IPS-15b (cell line): ENCODE measurements around the gene SMIM12.

Source experiments
- H3K27me3 ChIP-seq: one replicate; pipeline ENCODE4 v1.6.1; 2013; ENCODE audit warnings: low read length; ENCODE audit not compliant: control insufficient read depth, insufficient read depth
- H3K36me3 ChIP-seq: one replicate; pipeline ENCODE4 v1.6.1; 2013; ENCODE audit warnings: low read length; ENCODE audit not compliant: control insufficient read depth, insufficient read depth
- H3K4me1 ChIP-seq: one replicate; pipeline ENCODE4 v1.6.1; 2013; ENCODE audit warnings: mild to moderate bottlenecking, low read length; ENCODE audit not compliant: control insufficient read depth, insufficient read depth
- H3K4me3 ChIP-seq: one replicate; pipeline ENCODE4 v1.5.1; 2013; ENCODE audit warnings: low read depth, low read length
- H3K9ac ChIP-seq: one replicate; pipeline ENCODE4 v1.6.1; 2013; ENCODE audit warnings: low read depth, mild to moderate bottlenecking, low read length
- H3K9me3 ChIP-seq: one replicate; pipeline ENCODE4 v1.6.1; 2013; ENCODE audit warnings: mild to moderate bottlenecking, low read length; ENCODE audit not compliant: control insufficient read depth, insufficient read depth

SMIM12 gene

DNA sequence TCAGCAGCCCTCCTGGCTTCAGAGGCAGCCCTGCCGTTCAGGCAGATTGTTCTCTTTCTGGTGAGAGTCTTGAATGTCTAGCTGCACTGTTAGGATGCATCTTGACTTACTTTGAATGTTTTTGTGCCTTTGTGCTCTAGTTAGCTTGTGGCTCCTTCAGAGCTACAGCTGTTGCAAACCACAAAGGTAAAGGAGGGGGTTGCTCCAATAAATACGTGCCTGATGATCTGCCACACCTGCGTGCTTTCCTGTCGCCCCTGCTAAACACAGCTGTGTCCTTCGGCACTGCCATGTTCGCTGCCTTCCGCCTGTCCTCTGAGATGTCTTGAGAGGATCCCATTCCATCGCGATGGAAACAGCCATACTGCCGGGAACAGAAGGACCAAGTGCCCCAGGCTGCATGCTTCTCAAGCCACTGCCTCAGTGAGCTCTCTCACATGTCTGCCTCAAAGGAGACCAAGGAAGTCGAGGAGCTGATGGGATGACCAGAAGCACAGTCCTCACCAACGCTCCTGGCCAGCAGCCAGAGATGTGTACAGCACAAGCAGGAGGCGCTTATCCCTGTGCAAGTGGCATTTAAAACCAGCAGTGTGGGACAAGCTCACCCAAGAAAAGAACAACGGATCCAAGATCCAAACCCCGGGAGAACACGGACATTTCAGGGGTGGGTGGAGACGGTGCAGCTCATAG, 12.0 kb upstream of the SMIM12 start:
- Histone ChIP-seq H3K4me3 (no peak overlapping the region), H3K27me3 (peaks cover 8% of the 10 kb centered on the region), H3K9me3 (no peaks in the 10 kb centered on the region), H3K9ac (no peak overlapping the region), H3K36me3 (peaks cover 4% of the 10 kb centered on the region), H3K4me1 (no peaks in the 10 kb centered on the region)

DNA sequence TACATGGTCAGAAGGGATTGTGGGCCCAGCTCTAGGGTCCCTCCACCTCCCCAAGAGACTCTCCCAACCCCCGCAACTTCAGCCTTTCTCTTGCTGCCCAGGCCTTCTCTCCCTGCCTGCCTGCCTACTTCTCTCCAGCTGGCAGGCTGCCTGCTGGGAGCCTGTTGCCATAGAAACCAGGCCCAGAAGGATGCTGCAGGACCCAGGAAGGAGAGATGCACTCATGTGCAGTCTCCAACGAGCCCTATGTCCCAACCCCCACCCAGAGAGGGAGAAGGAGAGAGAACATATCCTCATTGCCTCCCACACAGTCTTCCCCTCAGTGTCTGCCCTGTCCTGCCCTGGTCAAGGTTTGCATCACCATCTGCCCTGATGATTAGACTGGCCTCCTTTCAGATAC, 10.8 kb upstream of the SMIM12 start:
- Histone ChIP-seq H3K4me3 (no peak overlapping the region), H3K36me3 (peaks cover 4% of the 10 kb centered on the region), H3K9me3 (no peaks in the 10 kb centered on the region), H3K9ac (no peak overlapping the region), H3K27me3 (peaks cover 8% of the 10 kb centered on the region), H3K4me1 (no peaks in the 10 kb centered on the region)

DNA sequence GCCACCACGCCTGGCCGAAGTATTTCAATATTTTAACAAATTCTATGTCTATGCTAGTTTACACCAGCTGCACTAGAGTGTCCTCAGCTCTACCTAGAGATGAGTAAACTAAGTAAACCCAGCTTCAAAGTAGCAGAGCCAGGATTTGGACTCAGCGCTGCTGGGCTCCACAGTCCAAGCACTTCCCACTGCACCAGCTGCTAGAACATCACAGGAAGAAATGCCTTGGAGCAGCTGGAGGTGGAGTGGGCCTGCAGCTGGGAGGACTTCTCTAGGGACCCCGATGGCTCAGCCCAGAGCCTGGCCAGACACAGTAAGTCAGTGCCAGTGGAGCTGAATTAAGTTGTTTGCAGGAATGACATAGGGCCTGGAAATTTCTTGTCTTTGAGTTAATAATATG, 10.2 kb upstream of the SMIM12 start:
- H3K9ac ChIP-seq, result no peak overlapping the region
- no peaks in the 10 kb centered on the region for H3K9me3 ChIP-seq
- H3K4me1 ChIP-seq, result no peaks in the 10 kb centered on the region
- H3K4me3 ChIP-seq, result no peak overlapping the region
- peaks cover 10% of the 10 kb centered on the region for H3K27me3 ChIP-seq
- peaks cover 4% of the 10 kb centered on the region for H3K36me3 ChIP-seq

DNA sequence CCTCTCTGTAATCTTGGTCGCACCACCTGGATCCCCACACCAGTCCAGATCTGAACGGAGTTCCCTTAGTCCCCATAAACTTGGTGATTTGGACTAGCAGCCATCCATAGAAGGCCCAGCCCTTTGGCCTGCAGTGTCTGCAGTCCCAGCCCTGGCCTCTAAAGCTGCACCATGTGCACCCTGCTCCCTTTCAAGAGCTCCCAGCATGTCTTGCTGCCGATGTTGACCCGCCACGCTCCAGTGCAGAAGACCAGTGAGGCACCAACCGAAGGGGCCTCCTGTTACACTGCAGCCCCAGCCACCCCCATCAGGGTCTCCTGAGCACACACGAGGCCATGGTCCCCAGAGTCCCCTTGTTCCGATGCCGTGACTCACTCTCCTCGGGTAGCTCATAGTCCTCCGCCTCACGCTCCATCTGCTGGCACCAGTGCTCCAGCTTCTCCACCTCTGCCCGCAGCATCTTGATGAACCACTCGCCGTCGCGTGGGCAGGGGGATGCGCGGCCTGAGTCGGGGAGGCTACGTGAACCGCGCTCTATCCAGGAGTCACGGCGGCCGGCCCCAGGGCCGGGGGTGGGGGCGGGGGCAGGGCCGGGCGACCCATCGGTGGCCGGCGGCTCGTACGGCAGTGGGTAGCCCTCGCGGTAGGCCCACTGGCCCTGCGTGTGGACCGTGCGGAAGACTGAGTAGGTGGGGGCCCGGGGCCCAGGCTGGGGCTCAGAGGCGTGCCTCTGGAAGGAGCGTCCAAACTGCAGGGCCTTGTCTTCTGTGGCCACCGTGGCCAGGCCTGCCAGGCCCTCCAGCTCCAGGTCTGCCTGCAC, 8.9 kb upstream of the SMIM12 start:
- Histone ChIP-seq H3K9me3 (no peaks in the 10 kb centered on the region), H3K9ac (no peak overlapping the region), H3K27me3 (peaks cover 11% of the 10 kb centered on the region), H3K36me3 (peaks cover 4% of the 10 kb centered on the region), H3K4me3 (no peak overlapping the region), H3K4me1 (no peaks in the 10 kb centered on the region)

DNA sequence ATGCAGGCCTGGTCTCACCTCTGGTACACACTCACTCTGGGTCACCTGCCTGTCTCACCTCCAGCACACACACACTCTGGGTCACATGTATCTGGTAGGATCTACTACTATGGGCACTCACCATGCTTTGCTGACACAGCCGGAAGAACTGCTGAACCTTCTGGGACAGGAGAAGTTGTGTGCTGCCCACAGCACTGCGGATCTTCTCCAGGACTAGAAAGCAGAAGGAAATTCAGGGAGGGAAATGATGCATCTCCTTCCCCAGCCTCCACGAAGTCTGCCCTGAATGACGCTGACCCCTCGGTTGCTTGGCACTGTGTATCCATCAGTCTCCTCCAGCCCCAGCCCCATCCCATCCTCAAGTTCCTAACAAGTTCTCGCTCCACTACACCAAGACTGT, 7.9 kb upstream of the SMIM12 start:
- peaks cover 16% of the 10 kb centered on the region for H3K27me3 ChIP-seq
- H3K36me3 ChIP-seq, result peaks cover 4% of the 10 kb centered on the region
- H3K9me3 ChIP-seq, result no peaks in the 10 kb centered on the region
- H3K4me3 ChIP-seq, result no peak overlapping the region
- no peak overlapping the region for H3K9ac ChIP-seq
- H3K4me1 ChIP-seq, result no peaks in the 10 kb centered on the region

DNA sequence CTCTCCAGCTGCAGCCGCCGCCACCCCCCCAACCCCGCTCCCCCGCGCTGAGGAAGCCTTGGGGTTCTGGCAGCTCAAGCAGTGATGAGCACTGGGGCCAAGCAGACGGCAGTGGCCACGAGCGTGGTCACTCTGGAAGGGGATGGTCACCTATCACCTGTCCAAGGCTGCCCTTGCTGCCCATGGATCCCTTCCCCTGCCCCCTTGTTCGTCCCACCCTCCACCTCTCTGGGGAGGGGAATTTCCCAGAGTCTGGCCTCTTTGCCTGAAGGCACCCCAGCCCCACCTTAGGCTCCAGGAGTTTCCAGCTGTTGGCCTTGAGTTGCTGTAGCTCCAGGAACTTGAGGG, 7.2 kb upstream of the SMIM12 start:
- Histone ChIP-seq H3K27me3 (peaks cover 18% of the 10 kb centered on the region), H3K4me3 (peak overlapping the region; percentile 64), H3K9ac (no peak overlapping the region), H3K36me3 (peaks cover 4% of the 10 kb centered on the region), H3K9me3 (no peaks in the 10 kb centered on the region), H3K4me1 (no peaks in the 10 kb centered on the region)

DNA sequence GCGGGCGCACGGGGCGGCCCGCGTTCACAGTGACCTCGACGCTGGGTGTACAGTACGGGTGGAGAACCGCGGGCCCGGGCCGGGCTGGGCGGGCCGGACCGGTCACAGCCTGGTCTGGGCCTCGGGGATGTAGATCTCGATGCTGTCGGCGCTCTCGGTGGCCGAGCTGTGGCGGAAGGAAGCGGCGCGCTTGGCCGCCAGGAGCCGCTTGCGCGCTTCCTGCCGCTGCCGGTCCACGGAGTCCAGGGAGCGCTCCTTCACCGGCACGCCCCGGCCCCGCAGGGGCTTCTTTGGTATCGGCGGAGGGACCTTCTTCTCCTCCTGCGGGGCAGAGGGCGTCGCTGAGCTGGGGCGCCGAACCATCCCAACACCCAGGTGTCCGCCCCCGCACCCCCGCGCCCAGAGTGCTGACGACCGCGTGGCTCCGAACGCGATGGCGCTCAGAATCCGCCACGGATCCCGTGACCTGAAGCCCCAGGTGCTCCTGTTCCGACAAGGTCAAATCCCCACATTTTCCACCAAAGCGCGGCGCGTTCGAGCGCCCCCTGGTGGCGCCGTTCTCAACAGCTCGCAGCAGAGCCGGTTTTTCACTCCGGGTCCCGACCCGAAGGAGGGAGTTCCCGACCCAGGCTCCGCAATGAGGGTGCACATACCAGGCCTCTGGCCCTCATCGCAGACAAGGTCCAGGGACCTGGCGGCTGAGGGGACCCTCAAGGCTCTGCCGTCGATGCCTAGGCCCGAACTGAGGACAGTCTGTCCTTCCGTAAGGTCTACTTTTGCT, 6.6 kb upstream of the SMIM12 start:
- H3K4me3 ChIP-seq, result peak overlapping the region; percentile 64
- H3K36me3 ChIP-seq, result peaks cover 4% of the 10 kb centered on the region
- H3K9ac ChIP-seq, result peak overlapping the region; percentile 90
- H3K4me1 ChIP-seq, result no peaks in the 10 kb centered on the region
- H3K27me3 ChIP-seq, result peaks cover 18% of the 10 kb centered on the region
- H3K9me3 ChIP-seq, result no peaks in the 10 kb centered on the region

DNA sequence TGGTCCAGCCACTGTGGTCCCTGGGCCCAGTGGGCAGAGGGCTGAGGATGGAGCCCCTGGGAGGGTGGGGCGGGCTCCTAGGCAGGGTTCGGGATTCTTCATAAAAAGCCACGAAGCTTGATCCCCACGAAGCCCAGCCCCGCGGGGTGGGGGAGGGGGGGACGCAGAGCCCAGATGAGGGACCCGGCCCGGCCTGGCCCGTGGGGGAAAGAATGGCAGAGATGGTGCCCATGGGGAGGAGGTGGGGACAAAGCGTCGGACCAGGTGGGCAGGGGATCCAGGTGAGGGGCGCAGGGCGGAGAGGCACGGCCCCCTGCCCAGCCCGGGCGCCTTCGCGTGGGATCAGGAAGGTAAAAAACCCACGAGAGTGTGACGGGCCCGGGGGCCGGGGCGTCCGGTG, 6.0 kb upstream of the SMIM12 start:
- peaks cover 4% of the 10 kb centered on the region for H3K36me3 ChIP-seq
- H3K4me1 ChIP-seq, result no peaks in the 10 kb centered on the region
- H3K27me3 ChIP-seq, result peaks cover 18% of the 10 kb centered on the region
- H3K4me3 ChIP-seq, result peak overlapping the region; percentile 64
- no peaks in the 10 kb centered on the region for H3K9me3 ChIP-seq
- H3K9ac ChIP-seq, result peak overlapping the region; percentile 90

DNA sequence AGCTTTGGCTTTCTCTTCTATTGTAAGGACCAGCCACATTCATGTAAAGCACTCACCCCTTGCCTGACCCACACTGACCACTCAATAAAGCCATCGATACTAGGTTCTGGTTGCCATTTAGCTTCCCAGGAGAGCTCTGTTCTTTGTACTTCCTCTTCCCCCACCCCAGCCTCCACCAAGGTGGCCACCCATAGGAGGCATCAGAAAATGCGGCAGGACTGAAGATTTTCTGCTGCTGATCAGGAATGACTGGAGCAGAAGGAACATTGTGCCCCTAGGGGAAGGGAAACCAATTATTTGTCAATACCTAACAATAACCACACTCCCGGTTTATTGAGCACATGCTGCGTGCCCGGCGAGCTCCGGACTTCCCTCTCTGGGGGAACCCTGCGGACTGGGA, 5.2 kb upstream of the SMIM12 start:
- no peak overlapping the region for H3K9ac ChIP-seq
- no peaks in the 10 kb centered on the region for H3K9me3 ChIP-seq
- no peak overlapping the region for H3K4me3 ChIP-seq
- H3K36me3 ChIP-seq, result peaks cover 4% of the 10 kb centered on the region
- peaks cover 18% of the 10 kb centered on the region for H3K27me3 ChIP-seq
- H3K4me1 ChIP-seq, result no peaks in the 10 kb centered on the region

DNA sequence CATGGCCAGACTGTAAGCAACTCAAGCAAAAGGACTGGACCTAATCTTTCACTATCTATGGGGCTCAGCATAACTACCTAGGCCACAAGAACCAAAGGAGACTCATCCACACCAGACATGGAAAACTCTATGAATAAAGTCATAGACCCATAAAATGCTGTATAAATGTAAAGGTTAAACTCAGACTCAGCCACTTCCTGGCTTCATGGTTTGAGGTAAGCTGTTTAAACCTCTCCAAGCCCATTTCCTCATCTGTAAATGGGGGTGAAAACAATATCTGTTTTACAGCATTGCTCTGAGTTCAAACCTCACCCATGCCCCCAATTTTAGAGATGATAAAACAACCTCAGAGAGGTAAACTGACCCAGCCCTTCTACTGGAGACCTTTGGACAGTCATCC, 4.0 kb upstream of the SMIM12 start:
- Histone ChIP-seq H3K9ac (no peak overlapping the region), H3K4me3 (no peak overlapping the region)

DNA sequence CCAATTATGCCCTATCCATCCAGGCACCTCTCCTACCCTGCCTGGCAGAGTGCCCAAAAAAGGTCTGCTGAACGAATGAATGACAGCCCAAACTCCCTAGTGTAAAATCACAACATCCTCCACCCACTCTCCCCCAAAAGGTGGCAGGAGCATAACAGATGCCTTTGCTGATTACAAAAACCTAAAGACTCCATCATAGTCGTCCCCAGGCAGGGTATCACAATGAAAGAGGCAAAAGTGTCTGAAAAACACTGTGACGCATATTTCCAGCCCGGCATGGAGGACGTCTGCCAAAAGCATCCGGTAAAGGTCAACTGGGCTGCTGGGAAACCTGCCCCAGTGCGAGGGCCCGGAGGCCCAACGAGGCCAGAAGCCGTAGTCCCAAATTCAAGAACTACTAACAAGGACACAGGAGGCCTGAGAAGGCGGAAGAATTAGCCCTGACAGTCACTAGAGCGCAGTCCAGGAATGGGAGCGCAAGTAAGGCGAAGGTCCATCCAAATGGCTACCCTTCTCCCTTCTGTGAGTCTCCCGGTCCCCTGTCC, 576 bp downstream of the SMIM12 start:
- Histone ChIP-seq H3K27me3 (peaks cover 8% of the 10 kb centered on the region), H3K4me3 (peak overlapping the region; percentile 100), H3K36me3 (peaks cover 14% of the 10 kb centered on the region), H3K4me1 (no peaks in the 10 kb centered on the region), H3K9ac (peak overlapping the region; percentile 89), H3K9me3 (no peaks in the 10 kb centered on the region)

More for the DNA sequence above, 4.0 kb upstream of the SMIM12 start:
- no peaks in the 10 kb centered on the region for H3K9me3 ChIP-seq
- no peaks in the 10 kb centered on the region for H3K4me1 ChIP-seq
- peaks cover 18% of the 10 kb centered on the region for H3K27me3 ChIP-seq
- peaks cover 7% of the 10 kb centered on the region for H3K36me3 ChIP-seq
